Lung (tissue), 12 donors: ENCODE data around the gene USP48. TPM values are rescaled to one million over a fixed set of nuclear protein-coding genes. Genes with fewer than 3 reads are reported as not detected.

ENCODE experiments used
- ATAC-seq: fragments of 200-7000 bp; cut with Tn5 transposase; one replicate; pipeline ENCODE4 v1.9.1; 2020; ENCODE audit warnings: moderate number of reproducible peaks; ENCODE audit not compliant: insufficient read depth, low FRiP score
- DNase-seq, 3 donors: peaks; one replicate each; pipeline ENCODE4 v3.0.0-alpha.2; 2013 to 2017
- H3K27ac ChIP-seq, 2 donors: one replicate each; pipeline ENCODE4 v1.5.1; 2013; ENCODE audit warnings: mild to moderate bottlenecking in 2 of 2, moderate library complexity in 2 of 2, control low read depth in 1 of 2, inconsistent platforms in 1 of 2, low read depth in 1 of 2, low read length in 1 of 2
- H3K27me3 ChIP-seq, 3 donors: one replicate each; pipeline ENCODE4 v1.5.1; 2013; ENCODE audit warnings: low read length in 2 of 3; ENCODE audit not compliant: control insufficient read depth in 3 of 3, insufficient read depth in 3 of 3
- H3K36me3 ChIP-seq, 4 donors: one replicate each; pipeline ENCODE4 v1.5.1; 2013; ENCODE audit warnings: low read length in 4 of 4, mild to moderate bottlenecking in 1 of 4, moderate library complexity in 1 of 4; ENCODE audit not compliant: control insufficient read depth in 4 of 4, insufficient read depth in 4 of 4
- H3K4me1 ChIP-seq, 5 donors: one replicate each; pipeline ENCODE4 v1.5.1; 2013; ENCODE audit warnings: low read length in 5 of 5, mild to moderate bottlenecking in 2 of 5, moderate library complexity in 1 of 5; ENCODE audit not compliant: control insufficient read depth in 5 of 5, insufficient read depth in 5 of 5
- H3K4me3 ChIP-seq: one replicate; pipeline ENCODE4 v1.5.1; 2013; ENCODE audit warnings: mild to moderate bottlenecking, control low read depth, moderate library complexity
- H3K9ac ChIP-seq, 2 donors: one replicate each; pipeline ENCODE4 v1.5.1; 2013; ENCODE audit warnings: low read length in 2 of 2, control low read depth in 1 of 2; ENCODE audit not compliant: insufficient read depth in 1 of 2
- H3K9me3 ChIP-seq, 4 donors: one replicate each; pipeline ENCODE4 v1.5.1; 2013; ENCODE audit warnings: low read length in 3 of 4, mild to moderate bottlenecking in 1 of 4, moderate library complexity in 1 of 4; ENCODE audit not compliant: control insufficient read depth in 4 of 4, insufficient read depth in 3 of 4
- WGBS, 2 donors: extraction: QIAGEN DNeasy Blood & Tissue Kit; methylation state at CpG; one replicate each; pipeline ENCODE4 v1.1.7; 2013; 5-methylcytosine and 5-hydroxymethylcytosine counted together
- polyA plus RNA-seq, 2 donors: library from polyadenylated mRNA; stranded (reverse); fragments of 200-250 nt; gene quantifications; one replicate each; pipeline ENCODE4 v1.2.1, GENCODE V29; 2013
- total RNA-seq, 2 donors: library from RNA; depleted of rRNA in 1 of 2; stranded (reverse); fragments of >200 nt in 1 of 2; gene quantifications; one replicate each; pipeline ENCODE4 v1.2.1, GENCODE V29; 2014 to 2021
- TF ChIP-seq, protein P1 (sequence below): IDR thresholded peaks from 2 replicates; pipeline ENCODE4 v1.5.1; 2012; ENCODE audit warnings: mild to moderate bottlenecking; ENCODE audit errors: control extremely low read depth, extremely low read depth
- donor health status: control.
- donor health status: control.
- donor health status: Bipolar disorder and iron deficiency.
- donor health status: healthy.
- donor health status: DM: yes; HTN: yes; CAD: no.

The USP48 gene
- total and polyA plus RNA-seq, 4 donors = 15.6 to 107 (median 33.5) TPM

DNA sequence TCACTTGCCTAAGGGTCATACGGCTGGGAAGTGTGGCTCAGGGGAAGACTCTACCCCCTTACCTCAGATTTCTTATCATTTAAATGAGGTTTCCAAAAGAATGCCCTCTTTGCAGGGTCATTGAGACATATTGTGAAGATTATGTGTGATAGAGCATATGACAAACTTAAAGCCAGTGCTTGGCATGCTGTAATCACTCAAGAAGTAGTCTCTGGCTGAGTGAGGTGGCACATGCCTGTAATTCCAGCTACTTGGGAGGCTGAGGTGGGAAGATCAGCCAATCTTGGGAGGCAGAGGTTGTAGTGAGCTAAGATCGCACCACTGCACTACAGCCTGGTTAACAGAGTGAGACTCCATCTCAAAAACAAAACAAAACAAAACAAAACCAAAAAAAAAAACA lies 21.6 kb upstream of the USP48 start:
- Histone ChIP-seq H3K4me1 (no peaks in the 10 kb centered on the region), H3K36me3 (no peaks in the 10 kb centered on the region), H3K9me3 (no peaks in the 10 kb centered on the region), H3K27me3 (no peaks in the 10 kb centered on the region), H3K9ac (no peak overlapping the region), H3K27ac (no peak overlapping the region), H3K4me3 (no peak overlapping the region)
- TF ChIP-seq, protein P1, sequence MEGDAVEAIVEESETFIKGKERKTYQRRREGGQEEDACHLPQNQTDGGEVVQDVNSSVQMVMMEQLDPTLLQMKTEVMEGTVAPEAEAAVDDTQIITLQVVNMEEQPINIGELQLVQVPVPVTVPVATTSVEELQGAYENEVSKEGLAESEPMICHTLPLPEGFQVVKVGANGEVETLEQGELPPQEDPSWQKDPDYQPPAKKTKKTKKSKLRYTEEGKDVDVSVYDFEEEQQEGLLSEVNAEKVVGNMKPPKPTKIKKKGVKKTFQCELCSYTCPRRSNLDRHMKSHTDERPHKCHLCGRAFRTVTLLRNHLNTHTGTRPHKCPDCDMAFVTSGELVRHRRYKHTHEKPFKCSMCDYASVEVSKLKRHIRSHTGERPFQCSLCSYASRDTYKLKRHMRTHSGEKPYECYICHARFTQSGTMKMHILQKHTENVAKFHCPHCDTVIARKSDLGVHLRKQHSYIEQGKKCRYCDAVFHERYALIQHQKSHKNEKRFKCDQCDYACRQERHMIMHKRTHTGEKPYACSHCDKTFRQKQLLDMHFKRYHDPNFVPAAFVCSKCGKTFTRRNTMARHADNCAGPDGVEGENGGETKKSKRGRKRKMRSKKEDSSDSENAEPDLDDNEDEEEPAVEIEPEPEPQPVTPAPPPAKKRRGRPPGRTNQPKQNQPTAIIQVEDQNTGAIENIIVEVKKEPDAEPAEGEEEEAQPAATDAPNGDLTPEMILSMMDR = no peak
- 77 to 88% methylated on average over 2 of the region's 2 CpGs for WGBS, 2 donors
- no peak for ATAC-seq
- no peak for DNase-seq

DNA sequence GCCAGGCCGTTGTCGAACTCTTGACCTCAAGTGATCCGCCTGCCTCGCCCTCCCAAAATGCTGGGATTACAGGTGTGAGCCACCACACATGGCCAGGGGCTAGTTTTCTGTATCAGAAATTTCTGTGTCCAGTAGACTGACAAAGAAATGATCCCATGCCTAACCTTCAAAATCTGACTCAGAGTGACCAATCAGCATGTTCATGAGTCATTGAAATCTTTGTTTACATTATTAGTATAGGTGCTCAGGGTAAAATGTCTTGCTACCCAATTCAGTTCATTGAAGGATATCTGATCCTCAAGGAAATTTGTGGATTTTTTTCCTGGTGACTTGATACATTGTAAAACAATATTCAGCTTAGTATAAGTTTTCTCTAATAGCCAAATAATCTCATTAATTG lies 18.2 kb upstream of the USP48 start:
- H3K4me3 ChIP-seq = no peak overlapping the region
- TF ChIP-seq, protein P1 = no peak

DNA sequence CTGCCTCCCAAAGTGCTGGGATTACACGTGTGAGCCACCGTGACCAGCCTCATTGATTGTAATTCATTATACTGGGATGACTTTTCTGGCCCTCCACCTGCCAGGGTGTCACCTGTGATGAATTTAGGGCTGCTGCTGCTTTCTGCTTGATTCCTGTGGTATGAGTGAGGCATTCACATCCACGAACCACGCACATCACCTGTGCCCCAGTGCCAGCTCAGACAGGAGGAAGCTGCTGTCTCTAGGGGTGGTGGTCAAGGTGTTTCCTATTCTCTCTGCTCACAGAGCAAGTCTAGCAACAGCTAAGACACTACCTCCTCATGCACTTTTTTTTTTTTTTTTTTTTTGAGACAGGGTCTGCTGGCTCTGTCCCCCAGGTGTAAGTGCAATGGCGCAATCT lies 16.8 kb upstream of the USP48 start:
- WGBS, 2 donors = 76% methylated on average over 5 of the region's 5 CpGs

More for the DNA sequence above, 18.2 kb upstream of the USP48 start:
- DNase-seq (no peak), ATAC-seq (no peak)
- Histone ChIP-seq H3K36me3 (no peaks in the 10 kb centered on the region), H3K9me3 (no peaks in the 10 kb centered on the region), H3K9ac (no peak overlapping the region), H3K27ac (no peak overlapping the region), H3K4me1 (no peaks in the 10 kb centered on the region), H3K27me3 (no peaks in the 10 kb centered on the region)
- WGBS, 2 donors = 94 to 96% methylated on average over 4 of the region's 4 CpGs

More for the DNA sequence above, 16.8 kb upstream of the USP48 start:
- H3K36me3 ChIP-seq = no peaks in the 10 kb centered on the region
- TF ChIP-seq, protein P1 = no peak
- no peaks in the 10 kb centered on the region for H3K27me3 ChIP-seq
- DNase-seq = no peak
- no peak overlapping the region for H3K9ac ChIP-seq
- no peak for ATAC-seq
- no peaks in the 10 kb centered on the region for H3K4me1 ChIP-seq
- H3K27ac ChIP-seq = no peak overlapping the region
- H3K9me3 ChIP-seq = peaks cover 0 to 5% (median 1%) of the 10 kb centered on the region in 4 donors
- H3K4me3 ChIP-seq = no peak overlapping the region
